Upper lobe of right lung (tissue), 1 donor: ENCODE measurements around the gene CDS2. TPM values are rescaled to one million over a fixed set of nuclear protein-coding genes. Genes with fewer than 3 reads are reported as not detected.

Source experiments
- ATAC-seq: fragments of 200-7000 bp; cut with Tn5 transposase; one replicate; pipeline ENCODE4 v1.9.1; 2020; ENCODE audit warnings: mild to moderate bottlenecking, moderate library complexity
- DNase-seq: peaks from one replicate; pipeline ENCODE4 v3.0.0-alpha.2; 2020
- H3K27ac ChIP-seq: fragments of 200-600 bp; one replicate; pipeline ENCODE4 v1.8.0; 2022
- H3K27me3 ChIP-seq: fragments of 200-600 bp; one replicate; pipeline ENCODE4 v1.8.0; 2022; ENCODE audit warnings: mild to moderate bottlenecking
- H3K36me3 ChIP-seq: fragments of 200-600 bp; one replicate; pipeline ENCODE4 v1.8.0; 2022
- H3K4me1 ChIP-seq: fragments of 200-600 bp; one replicate; pipeline ENCODE4 v1.8.0; 2022
- H3K4me3 ChIP-seq: fragments of 200-600 bp; one replicate; pipeline ENCODE4 v1.8.0; 2022; ENCODE audit warnings: mild to moderate bottlenecking
- H3K9me3 ChIP-seq: fragments of 200-600 bp; one replicate; pipeline ENCODE4 v1.8.0; 2022
- CTCF ChIP-seq: fragments of 200-600 bp; IDR thresholded peaks from one replicate; pipeline ENCODE4 v1.8.0; 2022; ENCODE audit warnings: antibody characterized with exemption
- intact Hi-C: fragments of 100-400 bp; cut with DNase I; formaldehyde crosslinking; loops from one replicate; pipeline ENCODE4 v1.11.0; 2022
- total RNA-seq: library from RNA; stranded (reverse); fragmentation: NEBNext Ultra II Directional; extraction: Animal tissue kit (Norgen Biotek cat#: 25700); gene quantifications from one replicate; pipeline ENCODE4 v1.2.1, GENCODE V29; 2021
- donor health status: DM: no; HTN: yes; CAD: no; lungs with severe emphysema.

CDS2 gene
- total RNA-seq, 1 donor from 2014 or later: 65.0 TPM

- Histone ChIP-seq H3K27me3 (no peaks in the 10 kb centered on the region), H3K4me3 (no peak overlapping the region), H3K4me1 (peaks cover 8% of the 10 kb centered on the region), H3K27ac (no peak overlapping the region), H3K9me3 (no peaks in the 10 kb centered on the region), H3K36me3 (no peaks in the 10 kb centered on the region)
- intact Hi-C loops: no loop called here
- TF ChIP-seq CTCF: no peak
- ATAC-seq (no peak), DNase-seq (no peak)
Observed at GRCh38 chr20:5212907-5213487, 86.2 kb downstream of the CDS2 start.

- DNase-seq (no peak), ATAC-seq (no peak)
- no peak for TF ChIP-seq CTCF
- Histone ChIP-seq H3K27ac (no peak overlapping the region), H3K27me3 (no peaks in the 10 kb centered on the region), H3K4me1 (peaks cover 8% of the 10 kb centered on the region), H3K9me3 (no peaks in the 10 kb centered on the region), H3K4me3 (no peak overlapping the region), H3K36me3 (no peaks in the 10 kb centered on the region)
- intact Hi-C loops: no loop called here
Observed at GRCh38 chr20:5214826-5215225, 88.0 kb downstream of the CDS2 start.

- Histone ChIP-seq H3K4me3 (no peak overlapping the region), H3K36me3 (no peaks in the 10 kb centered on the region), H3K27me3 (no peaks in the 10 kb centered on the region), H3K4me1 (peaks cover 8% of the 10 kb centered on the region), H3K27ac (no peak overlapping the region), H3K9me3 (no peaks in the 10 kb centered on the region)
- ATAC-seq: peak; percentile 81
- TF ChIP-seq CTCF: no peak
- no peak for DNase-seq
- intact Hi-C loops: no loop called here
Observed at GRCh38 chr20:5215672-5216304, 89.0 kb downstream of the CDS2 start.

GRCh38 chr20:5216663-5217062 is 89.9 kb downstream of the CDS2 start:
- intact Hi-C loops: no loop called here
- Histone ChIP-seq H3K4me3 (no peak overlapping the region), H3K27ac (no peak overlapping the region), H3K4me1 (peaks cover 8% of the 10 kb centered on the region), H3K36me3 (no peaks in the 10 kb centered on the region), H3K27me3 (no peaks in the 10 kb centered on the region), H3K9me3 (no peaks in the 10 kb centered on the region)
- TF ChIP-seq CTCF: no peak
- DNase-seq: no peak
- ATAC-seq: no peak

- Histone ChIP-seq H3K9me3 (no peaks in the 10 kb centered on the region), H3K4me1 (peaks cover 8% of the 10 kb centered on the region)
- intact Hi-C loops: no loop called here
Observed at GRCh38 chr20:5217616-5218015, 90.8 kb downstream of the CDS2 start.

More at GRCh38 chr20:5217616-5218015, 90.8 kb downstream of the CDS2 start:
- Histone ChIP-seq H3K27me3 (no peaks in the 10 kb centered on the region), H3K36me3 (no peaks in the 10 kb centered on the region), H3K4me3 (no peak overlapping the region), H3K27ac (no peak overlapping the region)
- no peak for DNase-seq
- no peak for TF ChIP-seq CTCF
- no peak for ATAC-seq
